ENCODE results near the gene KLK2.
"Not testable (repeated sequence)": the region's sequence is repeated elsewhere in the genome, so short reads cannot be mapped to it uniquely, and the experiment has no call there.

KLK2 gene

DNA sequence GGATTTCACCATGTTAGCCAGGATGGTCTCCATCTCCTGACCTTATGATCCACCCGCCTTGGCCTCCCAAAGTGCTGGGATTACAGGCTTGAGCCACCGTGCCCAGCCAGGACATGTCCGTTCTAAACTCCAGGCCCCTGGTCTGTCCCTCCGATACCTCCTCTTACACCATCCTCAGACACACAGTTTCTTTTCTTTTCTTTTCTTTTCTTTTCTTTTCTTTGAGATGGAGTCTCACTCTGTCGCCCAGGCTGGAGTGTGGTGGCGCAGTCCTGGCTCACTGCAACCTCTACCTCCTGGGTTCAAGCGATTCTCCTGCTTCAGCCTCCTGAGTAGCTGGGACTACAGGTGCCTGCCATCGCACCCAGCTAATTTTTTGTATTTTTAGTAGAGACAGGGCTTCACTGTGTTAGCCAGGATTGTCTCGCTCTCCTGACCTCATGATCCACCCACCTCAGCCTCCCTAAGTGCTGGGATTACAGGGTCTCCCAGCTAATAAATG lies 22.9 kb downstream of the KLK2 start:
- FAIRE-seq, result not testable (repeated sequence)

DNA sequence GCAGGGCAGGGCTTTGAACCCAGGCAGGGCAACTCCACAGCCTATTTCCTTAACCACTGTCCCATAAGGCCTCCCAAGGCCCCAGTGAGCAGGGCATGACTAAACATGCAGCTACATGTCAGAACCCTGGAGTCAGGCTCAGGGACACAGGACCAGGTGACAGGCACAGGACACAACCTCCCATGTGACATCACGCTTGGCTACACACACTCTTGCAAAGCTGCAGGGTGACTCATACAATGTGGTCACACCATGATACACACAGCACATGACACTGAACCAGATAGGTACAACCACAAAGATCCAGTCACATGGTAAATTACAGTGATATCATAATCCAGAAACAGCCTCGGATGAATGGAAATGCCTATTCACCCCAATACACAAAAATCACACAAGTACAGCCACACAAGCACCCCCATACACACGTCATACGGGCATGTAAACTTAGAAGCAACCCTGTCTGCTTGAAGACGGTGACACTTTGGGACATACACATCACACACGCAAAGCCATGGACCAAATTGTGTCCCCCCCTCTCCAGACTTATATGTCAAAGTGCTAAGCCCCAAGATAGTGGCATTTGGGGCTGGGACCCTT lies 23.5 kb downstream of the KLK2 start:
- no peak for FAIRE-seq

DNA sequence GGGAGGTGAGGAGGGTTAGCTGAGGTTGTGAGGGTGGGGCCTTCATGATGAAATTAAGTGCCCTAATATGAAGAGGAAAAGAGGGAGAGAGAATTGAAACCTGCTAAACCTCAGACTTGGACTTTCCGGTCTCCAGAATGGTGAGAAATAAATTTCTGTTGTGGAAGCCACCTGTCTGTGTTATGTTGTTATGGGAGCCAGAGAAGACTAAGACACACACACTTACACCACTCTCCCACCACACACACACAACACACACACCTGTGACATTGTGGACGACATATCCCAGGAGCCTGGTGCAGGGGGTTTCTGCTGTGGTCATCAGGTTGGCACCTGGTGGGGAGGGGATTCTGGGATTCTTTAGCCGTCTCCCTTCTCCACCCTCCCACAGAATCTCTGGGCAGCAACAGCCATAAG lies 24.0 kb downstream of the KLK2 start:
- FAIRE-seq, result no peak

DNA sequence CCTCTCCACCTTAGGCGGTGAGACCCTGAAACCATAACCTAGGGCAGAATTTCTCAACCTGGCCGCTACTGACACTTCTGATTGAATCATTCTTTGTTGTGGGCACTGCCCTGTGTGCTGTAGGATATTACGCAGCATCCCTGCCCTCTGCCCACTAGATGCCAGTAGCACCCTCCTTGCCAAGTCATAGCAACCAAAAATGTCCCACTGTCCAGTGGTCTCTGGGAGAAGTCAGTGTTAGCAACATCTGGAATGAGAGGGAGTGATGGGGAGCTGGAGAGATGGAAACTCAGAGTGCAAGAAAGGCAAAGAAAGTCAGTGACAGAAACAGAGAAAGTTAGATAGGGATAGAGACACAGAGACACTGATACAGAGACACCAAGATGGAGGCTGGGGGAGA lies 24.4 kb downstream of the KLK2 start:
- no peak for FAIRE-seq

DNA sequence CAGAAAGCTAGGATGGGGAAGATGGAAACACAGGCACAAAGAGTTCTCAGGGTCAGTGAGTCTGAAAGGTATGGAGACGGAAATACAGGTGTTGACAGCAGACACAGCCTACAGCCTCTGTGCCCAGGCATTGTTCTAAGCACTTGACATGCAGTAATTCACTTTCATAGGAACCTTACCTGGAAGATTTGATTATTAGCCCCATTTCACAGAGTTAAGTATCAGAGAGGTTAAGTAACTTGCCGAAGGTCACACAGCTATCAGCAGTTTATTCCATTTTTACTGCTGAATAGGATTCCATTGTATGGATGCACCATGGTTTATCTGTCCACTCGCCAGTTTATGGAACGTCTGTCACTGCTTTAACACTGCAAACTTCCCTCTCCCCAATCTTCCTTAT lies 24.8 kb downstream of the KLK2 start:
- FAIRE-seq, result no peak

DNA sequence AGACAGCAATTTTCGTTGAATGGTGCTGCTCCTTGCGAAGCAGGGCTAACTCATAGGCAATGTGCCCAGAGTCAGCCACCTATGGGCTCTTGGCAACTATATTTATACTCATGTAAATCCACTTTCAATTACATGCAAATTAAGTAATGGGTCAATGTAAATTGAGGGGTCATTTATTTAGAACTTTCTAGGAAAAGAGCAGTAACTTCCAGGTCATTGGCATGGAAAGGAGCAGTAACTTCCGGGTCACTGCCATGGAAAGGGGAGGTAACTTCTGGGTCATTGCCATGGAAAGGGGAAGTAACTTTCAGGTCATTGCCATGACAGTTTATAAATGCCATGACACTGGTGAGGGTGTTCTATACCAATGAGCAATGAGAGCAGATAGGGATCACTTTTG lies 26.3 kb downstream of the KLK2 start:
- no peak for FAIRE-seq

DNA sequence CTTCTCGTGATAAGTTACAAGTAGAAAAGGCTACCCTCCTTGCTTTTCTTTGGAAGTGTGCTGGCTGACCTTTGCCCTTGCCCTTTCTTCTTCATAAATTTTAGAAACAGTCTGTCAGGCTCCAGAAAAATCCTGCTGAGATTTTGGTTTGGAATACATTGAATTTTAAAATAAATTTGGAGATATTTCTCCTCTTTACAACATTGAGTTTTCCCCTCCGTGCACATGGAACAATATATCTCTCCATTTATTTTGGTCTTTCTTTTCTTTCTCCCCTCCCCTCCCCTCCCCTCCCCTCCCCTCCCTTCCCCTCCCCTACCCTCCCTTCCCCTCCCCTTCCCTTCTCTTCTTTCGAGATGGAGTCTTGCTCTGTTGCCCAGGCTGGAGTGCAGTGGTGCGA lies 29.4 kb downstream of the KLK2 start:
- no peak for FAIRE-seq

DNA sequence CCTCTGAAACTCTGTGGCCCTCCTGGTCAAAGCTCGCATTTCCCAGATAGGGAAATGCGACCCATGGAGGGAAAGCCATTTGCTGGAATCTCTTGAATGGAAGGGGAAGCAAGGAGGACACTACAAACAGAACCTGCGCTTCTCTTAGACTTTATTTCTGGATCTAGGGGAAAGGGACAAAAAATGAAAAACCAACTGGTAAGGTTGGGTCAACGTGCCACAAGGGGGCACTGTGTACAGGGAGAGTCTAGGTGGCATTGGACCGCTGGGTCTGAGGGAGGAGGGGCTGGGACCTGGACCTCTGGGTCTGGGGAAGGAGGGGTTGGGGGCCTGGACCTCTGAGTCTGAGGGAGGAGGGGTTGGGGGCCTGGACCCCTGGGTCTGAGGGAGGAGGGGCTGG lies 33.0 kb downstream of the KLK2 start:
- no peak for FAIRE-seq

DNA sequence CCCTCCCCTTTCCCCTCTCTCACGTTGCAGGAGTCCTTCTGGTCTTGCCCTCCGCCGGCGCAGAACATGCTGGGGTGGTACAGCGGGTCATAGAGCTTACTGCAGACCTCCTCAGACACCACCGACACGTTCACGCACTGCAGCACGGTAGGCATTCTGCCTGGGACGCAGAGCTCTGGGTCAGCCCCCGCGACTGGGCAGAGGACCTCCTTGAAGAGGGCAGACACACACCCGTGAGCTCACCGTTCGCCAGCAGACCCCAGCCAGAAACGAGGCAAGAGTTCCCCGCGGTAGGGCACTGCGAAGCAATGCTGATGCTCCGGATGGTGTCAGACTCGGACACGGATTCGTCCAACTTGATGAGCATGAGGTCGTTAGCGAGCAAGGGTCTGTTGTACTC lies 35.1 kb downstream of the KLK2 start:
- FAIRE-seq, result no peak

DNA sequence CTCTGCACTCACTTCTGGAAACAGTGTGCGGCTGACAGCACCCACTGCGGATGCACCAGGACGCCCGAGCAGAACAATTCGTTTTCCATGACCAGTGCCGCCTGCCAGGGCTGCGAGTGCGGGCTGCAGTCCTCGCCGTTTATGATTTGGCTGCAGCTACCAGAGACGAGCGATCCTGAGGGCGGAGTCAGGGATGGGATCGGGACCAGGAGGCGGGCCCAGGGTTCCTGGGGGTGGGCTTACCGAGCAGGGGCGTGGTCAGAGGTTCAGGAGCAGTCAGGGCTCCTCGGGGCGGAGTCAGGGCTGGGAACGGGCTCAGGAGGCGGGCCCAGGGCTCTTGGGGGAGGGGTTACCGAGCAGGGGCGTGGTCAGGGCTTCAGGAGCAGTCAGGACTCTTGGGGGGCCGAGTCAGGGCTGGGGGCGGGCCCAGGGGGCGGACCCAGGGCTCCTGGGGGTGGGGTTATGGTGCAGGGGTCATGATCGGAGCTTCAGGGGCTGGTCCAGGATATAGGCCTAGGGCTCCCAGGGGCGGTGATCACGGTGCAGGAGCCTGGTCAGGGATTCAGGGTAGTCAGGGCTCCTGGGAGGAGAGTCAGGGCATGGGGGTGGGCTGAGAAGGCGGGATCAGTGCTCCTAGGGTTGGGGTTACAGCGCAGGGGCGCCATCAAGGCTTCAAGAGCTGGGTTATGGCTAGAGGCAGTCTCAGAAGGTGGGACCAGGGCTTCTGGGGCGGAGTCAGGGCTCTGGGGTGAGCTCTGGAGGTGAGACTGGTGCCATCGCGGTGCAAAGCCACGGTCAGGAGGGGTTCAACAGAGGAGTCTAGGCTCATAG lies 36.2 kb downstream of the KLK2 start:
- no peak for FAIRE-seq

DNA sequence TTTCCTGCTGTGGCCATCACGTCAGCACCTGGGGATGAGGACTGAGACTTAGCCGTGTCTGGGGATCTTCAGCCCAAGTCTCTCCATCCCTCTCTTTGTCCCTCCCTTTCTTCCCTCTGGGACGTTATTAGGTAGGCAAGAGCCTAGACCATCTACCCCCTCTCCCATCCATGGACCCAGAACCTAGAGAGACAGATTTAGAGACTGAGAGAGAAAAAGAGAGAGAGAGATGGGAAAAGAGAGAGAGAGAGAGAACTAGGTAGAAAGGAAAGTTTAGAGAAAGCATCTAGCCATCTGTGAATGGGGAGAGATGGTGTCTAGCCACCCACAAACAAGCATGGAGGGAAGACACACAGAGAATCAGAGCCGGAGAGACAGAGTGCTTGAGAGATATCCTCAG lies 37.5 kb downstream of the KLK2 start:
- no peak for FAIRE-seq

DNA sequence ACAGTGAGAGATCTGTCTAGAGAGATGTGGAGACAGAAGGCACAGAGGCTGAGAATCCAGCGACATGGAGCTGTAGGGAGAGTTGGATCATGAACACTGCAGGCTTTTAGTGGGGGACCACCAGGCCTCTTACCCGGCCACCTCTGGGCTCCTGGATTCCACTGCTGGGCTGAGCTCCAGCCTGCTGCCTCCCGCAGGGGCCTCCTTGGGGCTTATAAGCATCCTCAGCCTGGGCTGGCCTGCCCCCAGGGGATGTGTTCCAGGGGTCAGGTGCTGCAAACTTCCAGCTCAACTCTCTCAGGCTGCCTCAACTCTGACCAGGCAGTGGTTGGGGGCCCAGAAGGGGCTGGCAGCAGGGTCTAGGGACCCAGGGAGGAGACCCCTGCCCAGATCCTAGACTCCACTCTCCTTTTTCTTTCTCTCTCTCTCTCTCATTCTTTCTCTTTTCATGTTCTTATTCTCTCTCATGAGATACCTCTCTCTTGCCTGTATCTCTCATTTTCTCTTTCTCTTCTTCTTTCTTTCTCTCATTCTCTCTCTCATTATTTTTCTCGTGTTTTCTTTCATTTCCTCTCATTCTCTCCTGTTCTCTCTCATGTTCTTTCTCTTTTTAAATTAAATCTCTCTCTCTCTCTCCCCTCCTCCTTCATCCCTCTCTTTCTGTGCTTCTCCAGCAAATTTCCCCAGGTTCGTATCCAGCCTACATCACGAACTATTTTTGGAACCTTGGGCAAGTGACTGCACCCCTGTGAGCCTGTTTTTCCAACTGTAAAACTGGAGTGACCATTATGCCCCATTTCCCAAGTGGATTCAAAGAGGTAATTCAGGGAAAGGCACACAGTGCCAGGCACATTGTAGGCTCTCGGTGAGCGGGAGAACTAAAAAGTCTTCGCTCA lies 38.2 kb downstream of the KLK2 start, which contains the start of gene KLK4:
KLK4 (minus strand) TSS at position 190 of the 896 bp plus-strand sequence. CDS start 657 bp downstream, outside the sequence.
- no peak for FAIRE-seq

DNA sequence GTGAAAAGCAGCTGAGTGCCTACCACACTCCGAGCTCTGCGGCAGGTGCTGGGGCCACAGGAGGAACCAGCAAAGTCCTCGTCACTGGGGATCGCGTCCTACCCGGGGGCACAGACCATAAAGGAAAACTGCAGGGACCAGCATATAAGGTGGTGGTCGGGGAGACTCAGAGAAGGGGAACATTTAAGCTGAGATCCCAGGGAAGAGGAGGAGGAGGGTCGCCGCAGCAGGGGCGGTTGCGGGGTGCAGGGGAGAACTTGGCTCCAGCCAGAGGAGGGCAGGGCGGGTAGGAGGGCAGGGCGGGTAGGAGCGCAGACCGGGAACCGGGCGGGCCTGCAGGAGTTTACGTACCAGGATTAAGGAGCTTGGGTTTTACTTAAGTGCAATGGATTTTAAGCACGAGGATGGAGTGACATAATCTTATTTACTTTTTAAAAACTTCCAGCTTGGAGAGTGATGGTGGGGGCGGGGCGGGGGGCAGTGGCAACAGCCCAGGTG lies 38.9 kb downstream of the KLK2 start:
- FAIRE-seq, result no peak

DNA sequence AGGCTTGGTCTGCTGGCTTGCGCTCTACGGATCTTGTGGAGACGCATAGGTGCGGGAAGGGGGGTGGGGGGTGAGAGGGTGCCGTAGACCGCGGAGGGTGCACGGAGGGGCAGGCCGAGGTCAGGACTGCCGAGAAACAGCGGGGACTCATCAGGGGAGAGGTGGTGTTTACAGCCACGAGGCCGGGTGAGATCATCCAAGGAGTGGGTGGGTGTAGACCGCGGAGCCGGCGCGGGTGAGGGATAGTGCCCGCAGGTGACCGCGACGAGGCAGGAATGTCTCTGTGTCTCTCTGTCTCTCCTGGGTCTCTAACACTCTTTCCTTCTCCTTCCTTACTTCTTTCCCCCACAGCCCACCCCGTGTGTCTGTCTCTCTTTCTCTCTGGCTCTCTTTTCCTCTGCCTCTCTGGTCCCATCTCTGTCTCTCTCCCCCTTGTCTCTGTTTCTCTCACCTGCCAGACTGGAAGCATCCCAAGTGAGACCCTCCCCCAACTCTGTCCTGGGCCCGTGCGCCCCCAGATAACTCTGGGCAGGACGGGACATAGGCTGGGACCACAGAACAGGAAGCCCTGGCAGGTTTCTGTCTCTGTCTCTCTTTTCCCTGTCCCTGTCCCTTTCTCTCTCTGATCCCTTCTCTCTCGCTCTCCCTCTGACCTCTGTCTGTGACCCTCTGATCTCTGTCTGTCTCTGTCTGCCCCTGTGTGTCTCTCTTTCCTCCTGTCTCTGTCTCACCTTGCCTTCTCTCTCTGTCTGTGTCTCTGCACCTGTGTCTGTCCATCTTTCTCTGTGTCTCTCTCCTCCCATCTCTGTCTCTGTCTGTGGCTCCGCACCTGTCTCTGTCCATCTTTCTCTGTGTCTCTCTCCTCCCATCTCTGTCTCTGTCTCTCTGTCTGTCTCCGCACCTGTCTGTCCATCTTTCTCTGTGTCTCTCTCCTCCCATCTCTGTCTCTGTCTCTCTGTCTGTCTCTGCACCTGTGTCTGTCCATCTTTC lies 39.8 kb downstream of the KLK2 start:
- no peak for FAIRE-seq

DNA sequence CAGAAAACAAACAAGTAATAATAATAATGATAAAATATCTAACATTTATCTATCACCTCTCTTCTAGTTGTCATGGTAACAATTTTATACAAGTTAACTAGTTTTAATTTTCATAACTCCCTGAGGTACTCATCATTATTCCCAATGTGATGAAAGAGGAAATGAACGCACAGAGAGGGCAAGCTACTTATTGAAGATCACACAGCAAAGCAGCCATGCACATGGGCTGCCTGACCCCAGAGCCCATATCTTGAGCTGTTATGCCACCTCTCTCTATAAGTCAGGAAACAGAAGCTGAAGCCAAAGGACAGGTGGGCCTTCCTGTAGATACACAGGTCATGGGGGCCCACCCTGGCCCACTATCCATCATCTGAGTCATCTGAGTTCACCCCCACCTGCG lies 42.8 kb downstream of the KLK2 start:
- FAIRE-seq, result no peak

DNA sequence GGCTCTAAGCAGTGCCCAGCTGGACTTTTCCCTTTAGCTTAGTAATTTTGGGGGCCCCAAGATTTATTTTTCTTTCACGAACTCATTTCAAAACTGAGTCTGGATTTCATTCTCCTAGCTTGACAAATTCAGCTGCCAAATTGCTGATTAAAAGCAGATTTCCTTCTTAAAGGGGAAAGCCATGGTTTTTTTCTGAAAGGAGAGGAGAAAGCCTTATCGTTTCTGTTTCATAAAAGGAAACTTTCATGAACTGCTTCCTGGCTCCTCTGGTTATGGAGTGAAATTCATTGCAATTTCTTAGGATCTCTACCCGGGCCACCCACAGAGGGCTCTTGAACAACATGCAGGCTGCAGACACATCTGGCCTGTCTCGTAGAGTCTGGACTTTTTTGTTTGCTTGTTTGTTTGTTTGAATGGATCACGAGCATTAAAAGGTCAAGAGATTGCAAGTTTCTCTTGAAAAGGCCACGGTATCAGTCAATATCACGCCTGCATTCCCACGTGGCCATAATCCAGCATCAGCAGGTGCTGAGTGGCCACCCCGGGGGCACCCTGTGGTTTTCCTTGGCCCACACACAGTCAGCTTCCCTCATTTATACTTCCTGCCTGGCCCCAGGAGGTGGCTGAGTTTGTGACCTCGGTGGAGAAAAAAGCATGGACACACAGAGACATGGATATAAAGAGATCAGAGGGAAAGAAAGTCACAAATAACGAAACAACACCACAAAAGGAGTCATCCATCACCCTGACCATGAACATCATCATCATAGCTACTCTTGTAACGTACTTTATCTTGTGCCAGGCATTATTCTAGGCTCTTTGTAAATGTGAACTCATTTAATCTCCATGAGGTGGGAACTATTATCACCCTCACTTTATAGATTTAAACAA lies 48.4 kb downstream of the KLK2 start:
- FAIRE-seq, result peak; percentile 90

DNA sequence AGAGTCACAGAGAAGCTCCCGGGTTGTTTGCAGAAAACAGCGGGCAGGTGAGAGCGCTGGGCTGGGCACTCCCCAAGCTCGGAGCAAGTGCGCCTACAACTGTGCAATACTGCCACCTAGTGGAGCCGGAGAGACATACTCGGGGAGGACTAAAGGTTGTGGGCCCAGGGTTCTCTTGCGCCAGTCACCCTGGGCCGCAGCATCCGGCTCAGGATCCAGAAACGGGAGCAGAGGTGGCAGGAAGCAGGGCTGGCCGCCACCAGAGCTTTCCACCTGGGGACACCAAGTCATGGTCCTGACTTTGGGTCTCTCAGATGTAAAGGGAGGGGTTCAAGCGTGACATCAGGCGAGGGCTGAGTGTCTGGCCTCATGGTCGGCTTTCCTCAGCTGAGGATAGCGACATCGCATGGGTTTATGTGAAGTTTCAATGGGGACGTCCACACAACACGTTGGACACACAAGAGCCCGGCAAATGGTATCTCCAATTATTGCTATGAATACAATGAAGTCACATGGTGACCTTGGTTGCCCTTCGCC lies 49.1 kb downstream of the KLK2 start:
- no peak for FAIRE-seq

DNA sequence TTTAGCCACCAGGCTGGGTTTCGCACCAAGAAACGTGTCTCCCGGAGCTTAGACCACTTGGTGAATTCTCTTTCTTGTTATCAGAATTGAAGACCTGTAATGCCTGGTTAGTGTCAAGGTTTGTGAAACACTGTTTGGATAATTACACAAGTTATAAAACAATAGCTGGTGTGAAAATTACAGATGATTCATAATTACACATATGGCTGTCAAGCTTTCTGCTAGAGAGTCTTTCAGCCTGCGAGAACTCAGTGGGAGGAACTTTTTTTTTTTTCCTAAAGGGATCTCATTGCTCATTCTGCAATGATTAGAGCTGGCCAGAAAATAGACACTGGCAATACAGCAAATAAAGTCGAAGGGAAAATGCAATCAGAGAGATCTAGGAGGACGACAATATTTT lies 51.3 kb downstream of the KLK2 start:
- FAIRE-seq, result no peak

DNA sequence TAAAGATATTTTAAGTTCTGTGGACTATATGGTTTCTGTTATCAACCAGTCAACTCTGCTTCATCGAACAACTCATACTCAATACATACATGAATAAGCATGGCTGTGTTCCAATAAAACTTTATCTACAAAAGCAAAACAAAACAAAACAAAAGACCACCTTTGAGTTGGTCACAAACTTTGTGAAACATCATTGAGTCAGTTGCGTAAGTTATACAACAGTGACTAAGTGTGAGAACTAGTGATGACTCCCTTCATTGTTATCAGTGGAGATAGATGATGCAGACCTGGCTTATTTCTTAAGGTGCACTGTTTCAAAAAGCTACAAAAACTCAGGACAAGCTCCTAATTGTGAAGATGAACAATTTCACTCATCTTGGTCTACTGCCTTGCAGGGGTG lies 52.5 kb downstream of the KLK2 start:
- FAIRE-seq, result no peak

DNA sequence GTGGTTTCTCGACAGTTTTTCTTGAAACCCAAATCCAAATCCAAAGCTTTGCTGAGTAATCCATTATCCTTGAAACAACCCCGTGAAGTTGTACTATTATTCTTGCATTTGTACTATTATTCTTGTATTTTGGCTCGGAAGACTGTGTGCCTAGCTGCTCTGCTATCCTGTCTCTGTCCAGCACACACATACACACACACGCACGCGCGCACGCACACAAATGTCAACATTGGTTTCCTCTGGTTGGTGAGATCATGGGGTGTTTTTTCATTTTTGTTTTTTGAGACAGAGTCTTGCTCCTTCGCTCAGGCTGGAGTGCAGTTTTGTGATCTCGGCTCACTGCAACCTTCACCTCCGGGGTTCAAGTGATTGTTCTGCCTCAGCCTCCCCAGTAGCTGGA lies 52.9 kb downstream of the KLK2 start:
- FAIRE-seq, result no peak
